Trophoblast cell (in vitro differentiated cells and primary cell): ENCODE measurements around the gene CCDC3.
A peak's percentile ranks its signal among the peaks of the same experiment; 100 is the strongest.

Source experiments
- DNase-seq, 2 donors: peaks; one replicate each; pipeline ENCODE4 v3.0.0-alpha.2; 2016
- H2AFZ ChIP-seq: 2 replicates; pipeline ENCODE4 v1.6.1; 2013; ENCODE audit warnings: low read length, moderate library complexity, mild to moderate bottlenecking; ENCODE audit not compliant: insufficient read depth, poor library complexity
- H2AK5ac ChIP-seq: 2 replicates; pipeline ENCODE4 v1.6.1; 2013; ENCODE audit warnings: mild to moderate bottlenecking, low read length
- H2BK120ac ChIP-seq: 2 replicates; pipeline ENCODE4 v1.6.1; 2013; ENCODE audit warnings: low read length, mild to moderate bottlenecking, moderate library complexity; ENCODE audit not compliant: insufficient read depth, poor library complexity
- H2BK12ac ChIP-seq: 2 replicates; pipeline ENCODE4 v1.6.1; 2013; ENCODE audit warnings: mild to moderate bottlenecking, low read length, moderate library complexity
- H2BK5ac ChIP-seq: 2 replicates; pipeline ENCODE4 v1.6.1; 2013; ENCODE audit warnings: low read length, low read depth, moderate library complexity, mild to moderate bottlenecking; ENCODE audit not compliant: poor library complexity
- H3K14ac ChIP-seq: 2 replicates; pipeline ENCODE4 v1.6.1; 2013; ENCODE audit warnings: mild to moderate bottlenecking, low read length
- H3K18ac ChIP-seq: 2 replicates; pipeline ENCODE4 v1.6.1; 2013; ENCODE audit warnings: mild to moderate bottlenecking, low read length
- H3K23ac ChIP-seq: 2 replicates; pipeline ENCODE4 v1.6.1; 2013; ENCODE audit warnings: low read length
- H3K27ac ChIP-seq: 2 replicates; pipeline ENCODE4 v1.5.1; 2013; ENCODE audit warnings: low read depth, mild to moderate bottlenecking, inconsistent platforms, low read length, moderate library complexity
- H3K27me3 ChIP-seq: 2 replicates; pipeline ENCODE4 v1.6.1; 2013; ENCODE audit warnings: inconsistent platforms, mild to moderate bottlenecking, low read length, moderate library complexity; ENCODE audit not compliant: insufficient read depth
- H3K36me3 ChIP-seq, 2 experiments: 1 replicate in 1 of 2; 2 replicates in 1 of 2; pipeline ENCODE4 v1.6.1; 2013; ENCODE audit warnings: low read length in 2 of 2, mild to moderate bottlenecking in 2 of 2, moderate library complexity in 1 of 2; ENCODE audit not compliant: insufficient read depth in 2 of 2, control insufficient read depth in 1 of 2
- H3K4ac ChIP-seq: 2 replicates; pipeline ENCODE4 v1.6.1; 2013; ENCODE audit warnings: low read depth, mild to moderate bottlenecking, low read length, moderate library complexity
- H3K4me1 ChIP-seq, 2 experiments: 1 replicate in 1 of 2; 2 replicates in 1 of 2; pipeline ENCODE4 v1.6.1; 2013; ENCODE audit warnings: low read length in 2 of 2, mild to moderate bottlenecking in 2 of 2, moderate library complexity in 1 of 2; ENCODE audit not compliant: insufficient read depth in 2 of 2, control insufficient read depth in 1 of 2
- H3K4me2 ChIP-seq: 2 replicates; pipeline ENCODE4 v1.6.1; 2013; ENCODE audit warnings: inconsistent platforms, mild to moderate bottlenecking, low read length, moderate library complexity
- H3K4me3 ChIP-seq: 2 replicates; pipeline ENCODE4 v1.5.1; 2013; ENCODE audit warnings: mild to moderate bottlenecking, low read depth, low read length, inconsistent platforms
- H3K79me1 ChIP-seq: one replicate; pipeline ENCODE4 v1.6.1; 2013; ENCODE audit warnings: low read length
- H3K79me2 ChIP-seq: 2 replicates; pipeline ENCODE4 v1.6.1; 2013; ENCODE audit warnings: low read length, mild to moderate bottlenecking; ENCODE audit not compliant: control insufficient read depth, insufficient read depth, poor library complexity
- H3K9ac ChIP-seq: 2 replicates; pipeline ENCODE4 v1.6.1; 2013; ENCODE audit warnings: mild to moderate bottlenecking, low read length
- H3K9me3 ChIP-seq: 2 replicates; pipeline ENCODE4 v1.6.1; 2013; ENCODE audit warnings: low read depth, mild to moderate bottlenecking, control low read depth, inconsistent platforms, low read length; ENCODE audit not compliant: insufficient read depth
- H4K12ac ChIP-seq: 2 replicates; pipeline ENCODE4 v1.6.1; 2013; ENCODE audit warnings: low read depth, mild to moderate bottlenecking, low read length, moderate library complexity
- H4K8ac ChIP-seq: 2 replicates; pipeline ENCODE4 v1.6.1; 2013; ENCODE audit warnings: low read depth, mild to moderate bottlenecking, low read length, moderate library complexity
- H4K91ac ChIP-seq: one replicate; pipeline ENCODE4 v1.6.1; 2013; ENCODE audit warnings: low read depth, mild to moderate bottlenecking, low read length, moderate library complexity
- WGBS: extraction: QIAGEN DNeasy Blood & Tissue Kit; methylation state at CpG from one replicate; pipeline ENCODE4 v1.1.7; 2013; ENCODE audit warnings: missing lambda C conversion rate; ENCODE audit not compliant: insufficient read length, insufficient coverage; ENCODE audit errors: extremely low coverage; 5-methylcytosine and 5-hydroxymethylcytosine counted together

CCDC3 gene

GRCh38 chr10:12852687-12853086, 148.8 kb downstream of the CCDC3 start:
- WGBS = no CpG with 5 or more reads among the region's 2 CpGs
- H3K4me1 ChIP-seq = peaks cover 4 to 12% of the 10 kb centered on the region in 2 experiments
- H4K8ac ChIP-seq = no peak overlapping the region
- H3K18ac ChIP-seq = no peak overlapping the region
- no peak overlapping the region for H3K4ac ChIP-seq
- H3K9ac ChIP-seq = no peak overlapping the region
- H2BK12ac ChIP-seq = no peak overlapping the region
- H4K12ac ChIP-seq = no peak overlapping the region
- no peak overlapping the region for H3K27ac ChIP-seq
- no peak overlapping the region for H2BK5ac ChIP-seq
- H3K79me1 ChIP-seq = no peaks in the 10 kb centered on the region
- DNase-seq = no peak
- H2BK120ac ChIP-seq = no peak overlapping the region
- no peak overlapping the region for H3K4me3 ChIP-seq
- H2AK5ac ChIP-seq = no peak overlapping the region
- no peaks in the 10 kb centered on the region for H3K27me3 ChIP-seq
- H3K14ac ChIP-seq = no peak overlapping the region
- no peak overlapping the region for H3K23ac ChIP-seq
- no peaks in the 10 kb centered on the region for H3K79me2 ChIP-seq
- H3K4me2 ChIP-seq = no peak overlapping the region
- no peaks in the 10 kb centered on the region for H3K36me3 ChIP-seq
- no peak overlapping the region for H2AFZ ChIP-seq
- H3K9me3 ChIP-seq = no peaks in the 10 kb centered on the region
- H4K91ac ChIP-seq = no peak overlapping the region

- Histone ChIP-seq H3K27me3 (no peaks in the 10 kb centered on the region), H2BK12ac (peak overlapping the region; percentile 56), H3K4me3 (no peak overlapping the region), H3K4me2 (no peak overlapping the region), H3K36me3 (no peaks in the 10 kb centered on the region), H4K91ac (peak overlapping the region; percentile 52), H3K4ac (no peak overlapping the region), H3K4me1 (peaks cover 9 to 22% of the 10 kb centered on the region in 2 experiments), H3K23ac (no peak overlapping the region), H2AFZ (no peak overlapping the region), H3K14ac (no peak overlapping the region), H2BK120ac (peak overlapping the region; percentile 6), H2AK5ac (no peak overlapping the region), H4K12ac (no peak overlapping the region), H3K79me1 (peaks cover 5% of the 10 kb centered on the region), H3K9ac (no peak overlapping the region), H3K27ac (no peak overlapping the region), H3K18ac (no peak overlapping the region), H3K9me3 (no peaks in the 10 kb centered on the region), H4K8ac (no peak overlapping the region), H3K79me2 (no peaks in the 10 kb centered on the region), H2BK5ac (no peak overlapping the region)
- WGBS = no CpG with 5 or more reads among the region's 20 CpGs
- no peak for DNase-seq
Measured at GRCh38 chr10:12849319-12850181, 152.0 kb downstream of the CCDC3 start.

GRCh38 chr10:12848439-12849173, 152.9 kb downstream of the CCDC3 start:
- H3K18ac ChIP-seq = no peak overlapping the region
- H3K79me1 ChIP-seq = peaks cover 13% of the 10 kb centered on the region
- peaks cover 13 to 30% of the 10 kb centered on the region in 2 experiments for H3K4me1 ChIP-seq
- no peak overlapping the region for H2BK120ac ChIP-seq
- no peak overlapping the region for H2BK5ac ChIP-seq
- H2AK5ac ChIP-seq = no peak overlapping the region
- no peak overlapping the region for H3K23ac ChIP-seq
- H3K9ac ChIP-seq = no peak overlapping the region
- no peaks in the 10 kb centered on the region for H3K9me3 ChIP-seq
- H3K4me3 ChIP-seq = no peak overlapping the region
- H2AFZ ChIP-seq = no peak overlapping the region
- WGBS = no CpG with 5 or more reads among the region's 11 CpGs
- H3K27ac ChIP-seq = no peak overlapping the region
- H2BK12ac ChIP-seq = peak overlapping the region; percentile 56
- H3K4me2 ChIP-seq = no peak overlapping the region
- no peak overlapping the region for H4K12ac ChIP-seq
- DNase-seq = no peak
- H4K8ac ChIP-seq = no peak overlapping the region
- H3K4ac ChIP-seq = no peak overlapping the region
- peak overlapping the region; percentile 49 for H3K14ac ChIP-seq
- H3K36me3 ChIP-seq = no peaks in the 10 kb centered on the region
- H3K27me3 ChIP-seq = no peaks in the 10 kb centered on the region
- H3K79me2 ChIP-seq = peaks cover 3% of the 10 kb centered on the region
- H4K91ac ChIP-seq = peak overlapping the region; percentile 52

GRCh38 chr10:12847361-12847975, 154.0 kb downstream of the CCDC3 start:
- Histone ChIP-seq H3K4me1 (peaks cover 13 to 33% of the 10 kb centered on the region in 2 experiments), H4K8ac (no peak overlapping the region), H3K36me3 (no peaks in the 10 kb centered on the region), H3K79me2 (peaks cover 3% of the 10 kb centered on the region), H2BK120ac (no peak overlapping the region), H3K4ac (no peak overlapping the region), H3K4me2 (no peak overlapping the region), H2BK5ac (no peak overlapping the region), H4K12ac (no peak overlapping the region), H3K9ac (no peak overlapping the region), H3K27me3 (no peaks in the 10 kb centered on the region), H3K27ac (no peak overlapping the region), H3K23ac (no peak overlapping the region), H3K9me3 (no peaks in the 10 kb centered on the region), H4K91ac (no peak overlapping the region), H2BK12ac (no peak overlapping the region), H3K14ac (no peak overlapping the region), H3K79me1 (peaks cover 16% of the 10 kb centered on the region), H3K4me3 (peak overlapping the region; percentile 3), H3K18ac (no peak overlapping the region), H2AK5ac (no peak overlapping the region), H2AFZ (no peak overlapping the region)
- WGBS = no CpG with 5 or more reads among the region's 14 CpGs
- DNase-seq = peak; percentile 30 to 62
